ENCODE data around the gene GARIN6.
"Not testable (repeated sequence)": the region's sequence is repeated elsewhere in the genome, so short reads cannot be mapped to it uniquely, and the experiment has no call there.

GARIN6 gene

DNA sequence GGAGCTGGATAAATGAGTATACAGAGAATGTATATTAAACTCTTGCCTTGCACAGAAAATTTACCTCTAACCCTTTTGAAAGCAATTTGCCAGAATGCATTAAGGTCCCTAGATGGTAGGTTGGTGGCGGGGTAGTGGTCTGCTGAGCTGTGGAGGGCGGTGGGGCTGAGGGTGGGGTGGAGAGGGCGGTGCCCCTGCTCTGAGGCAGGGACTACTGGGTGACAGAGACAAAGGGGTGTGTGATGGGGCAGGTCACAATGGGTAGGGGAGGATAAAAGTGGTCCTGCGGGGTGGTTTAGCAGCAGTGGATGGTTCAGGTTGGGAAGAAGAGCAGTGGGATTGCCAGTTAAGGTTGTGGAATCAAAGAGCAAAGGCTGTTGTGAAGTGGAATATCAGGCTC lies at the start of gene GARIN6:
GARIN6 (plus strand) TSS at position 301 of the 400 bp plus-strand sequence. CDS start 422 bp downstream, outside the sequence.
- in situ Hi-C loops (cut with MboI; ENCODE audit: low sequenced_read_pairs) = no loop called here

DNA sequence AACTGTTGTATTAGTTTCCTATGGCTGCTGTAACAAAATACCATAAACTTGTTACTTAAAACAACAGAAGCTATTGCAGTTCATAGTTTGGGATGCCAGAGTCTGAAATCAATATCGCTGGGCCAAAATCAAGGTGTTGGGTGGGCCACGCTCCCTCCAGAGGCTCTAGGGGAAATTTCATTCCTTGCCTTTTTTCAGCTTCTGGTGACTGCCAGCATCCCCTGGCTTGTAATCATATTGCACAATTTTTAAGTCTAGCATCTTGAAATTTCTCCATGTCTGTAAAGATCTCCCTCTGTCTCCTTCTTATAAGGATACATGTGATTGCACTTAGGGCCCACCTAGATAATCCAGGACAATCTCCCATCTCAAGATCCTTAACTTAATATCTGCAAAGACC lies 48.8 kb upstream of the GARIN6 start:
- in situ Hi-C loops (cut with MboI; ENCODE audit: low sequenced_read_pairs) = no loop called here

GRCh38 chr12:99600388-99600787 lies 47.2 kb upstream of the GARIN6 start:
- in situ Hi-C loops (cut with MboI; ENCODE audit: low sequenced_read_pairs) = no loop called here

DNA sequence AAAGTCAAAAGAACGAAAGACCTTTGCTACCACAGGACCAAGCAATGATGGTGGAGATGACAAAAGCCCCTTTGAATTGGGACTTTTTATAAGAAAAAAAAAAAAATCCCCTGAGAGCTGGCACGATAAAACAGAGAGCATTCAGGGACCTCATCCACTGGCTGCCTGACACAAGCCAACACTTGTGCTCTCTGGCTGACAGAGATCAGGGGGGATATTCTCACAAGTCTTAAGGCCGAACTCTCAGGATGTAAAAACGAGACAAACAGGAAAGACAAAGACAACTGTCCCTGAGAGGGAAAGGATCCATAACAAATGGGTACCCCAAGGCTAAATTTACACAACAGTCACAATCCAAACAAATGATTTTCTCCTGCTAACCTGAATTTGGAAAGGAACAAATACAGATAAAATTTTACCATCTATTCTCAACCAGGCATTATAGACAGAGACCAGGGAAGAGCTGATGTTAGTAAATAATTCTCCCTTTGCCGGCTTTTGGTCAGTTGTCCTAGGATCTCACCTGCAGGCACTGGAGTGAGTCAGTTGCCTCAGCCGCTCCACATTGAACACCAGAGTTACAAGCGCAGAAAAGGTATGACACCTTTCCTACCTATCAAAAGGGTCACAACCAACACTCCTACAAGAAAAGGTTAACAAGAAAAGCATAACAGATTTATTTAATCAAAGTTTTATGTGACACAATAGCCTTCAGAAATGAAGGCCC lies 37.9 kb upstream of the GARIN6 start:
- in situ Hi-C loops (cut with MboI; ENCODE audit: low sequenced_read_pairs) = no loop called here

GRCh38 chr12:99611117-99611516 lies 36.4 kb upstream of the GARIN6 start:
- in situ Hi-C loops (cut with MboI; ENCODE audit: low sequenced_read_pairs) = no loop called here

DNA sequence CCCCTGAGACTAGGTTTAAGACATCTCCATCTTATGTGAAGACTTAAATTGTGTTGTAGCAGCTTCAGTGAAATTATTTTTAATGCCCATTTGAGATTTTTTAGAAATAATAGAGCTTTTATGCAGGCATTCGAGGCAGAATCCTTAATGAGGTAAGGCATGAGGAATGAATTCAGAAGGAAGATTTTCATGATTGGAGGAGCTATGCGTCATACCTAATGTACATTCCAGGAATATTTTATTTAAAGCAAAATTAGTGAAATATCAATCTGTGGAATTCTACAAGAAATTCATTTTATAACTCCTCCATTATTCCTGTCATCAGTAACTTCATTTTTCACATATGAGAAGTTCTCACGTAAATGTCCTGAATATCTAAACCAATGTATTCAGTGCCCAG lies 36.0 kb upstream of the GARIN6 start:
- in situ Hi-C loops (cut with MboI; ENCODE audit: low sequenced_read_pairs) = no loop called here

DNA sequence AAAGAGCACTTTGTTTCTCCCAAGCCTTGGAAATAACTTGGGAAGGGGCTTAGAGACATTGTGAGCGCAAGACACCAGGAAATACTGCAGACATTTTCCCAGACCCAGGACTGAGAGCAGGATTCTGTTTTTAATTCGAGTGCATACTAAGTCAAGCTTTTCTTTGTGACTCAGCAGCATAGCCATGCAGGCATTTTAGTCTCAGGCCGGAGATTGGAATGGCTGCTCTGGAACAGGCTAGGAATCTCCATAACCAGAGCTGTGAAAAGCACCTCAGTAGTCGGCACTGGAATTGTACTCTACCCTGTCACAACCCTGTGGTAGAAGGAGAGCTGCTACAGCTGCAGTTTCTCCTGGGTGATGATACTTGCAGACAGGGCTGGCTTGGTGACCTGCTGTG lies 28.9 kb upstream of the GARIN6 start:
- in situ Hi-C loops (cut with MboI; ENCODE audit: low sequenced_read_pairs) = no loop called here

DNA sequence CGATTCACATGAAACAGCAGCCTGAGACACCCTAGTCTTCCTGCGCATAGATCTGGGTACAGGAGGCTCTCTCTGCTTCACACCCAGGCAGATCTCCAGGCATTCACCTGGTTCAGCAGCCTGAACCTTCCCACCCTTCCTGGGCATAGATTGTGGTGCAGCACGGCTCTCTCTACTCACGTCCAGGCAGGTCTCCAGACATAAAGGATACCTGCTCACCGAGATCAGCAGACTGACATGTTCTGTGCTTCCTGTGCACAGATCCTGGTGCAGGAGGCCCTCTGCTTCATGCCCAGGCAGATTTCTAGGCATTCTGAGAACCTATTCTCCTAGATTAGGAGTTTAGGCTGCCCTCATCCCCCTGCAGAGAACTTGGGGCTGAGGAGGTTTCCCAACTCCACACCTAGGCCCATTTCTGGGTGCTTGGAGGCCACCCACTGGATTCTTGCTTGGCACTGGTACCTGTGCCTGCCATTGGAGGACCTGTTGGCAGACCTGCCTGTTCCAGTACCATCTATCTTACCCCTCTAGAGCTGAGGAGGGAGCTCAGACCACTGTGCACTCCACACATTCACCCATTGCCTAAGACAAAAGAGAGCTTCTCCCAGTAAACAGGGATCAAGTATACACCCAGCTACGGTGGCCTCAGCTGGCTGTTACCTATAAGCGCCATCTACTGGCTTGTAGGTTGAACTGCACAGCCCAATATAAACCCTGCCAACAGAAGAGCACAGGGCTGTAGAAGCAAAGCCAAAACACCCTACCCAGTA lies 28.0 kb upstream of the GARIN6 start:
- in situ Hi-C loops (cut with MboI; ENCODE audit: low sequenced_read_pairs) = no loop called here

DNA sequence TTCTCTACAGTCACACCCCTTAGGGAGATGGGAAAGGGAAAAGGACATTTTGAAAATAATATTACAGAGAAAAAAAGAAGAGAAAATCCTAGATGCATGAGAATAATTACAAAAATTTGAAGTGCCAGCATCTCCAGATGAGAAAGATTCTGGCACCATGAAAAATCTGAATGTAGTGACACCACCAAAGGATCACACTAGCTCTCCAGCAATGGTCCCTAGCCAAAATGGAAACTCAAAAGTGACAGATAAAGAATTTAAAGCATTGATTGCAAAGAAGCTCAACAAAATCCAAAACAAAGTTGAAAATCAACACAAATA lies 27.4 kb upstream of the GARIN6 start:
- in situ Hi-C loops (cut with MboI; ENCODE audit: low sequenced_read_pairs) = no loop called here

DNA sequence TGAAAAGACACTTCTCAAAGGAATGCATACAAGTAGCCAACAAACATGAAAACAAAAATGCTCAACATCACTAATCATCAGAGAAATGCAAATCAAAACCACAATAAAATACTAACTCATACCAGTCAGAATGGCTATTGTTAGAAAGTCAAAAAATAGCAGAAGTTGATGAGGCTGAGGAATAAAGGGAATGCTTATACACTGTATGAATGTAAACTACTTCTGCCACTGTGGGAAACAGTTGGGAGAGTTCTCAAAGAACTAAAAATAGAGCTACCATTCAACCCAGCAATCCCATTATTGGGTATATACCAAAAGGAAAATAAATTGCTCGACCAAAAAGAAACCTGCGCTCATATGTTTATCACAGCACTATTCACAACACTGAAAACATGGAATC lies 23.0 kb upstream of the GARIN6 start:
- in situ Hi-C loops (cut with MboI; ENCODE audit: low sequenced_read_pairs) = not testable (repeated sequence)

- in situ Hi-C loops (cut with MboI; ENCODE audit: low sequenced_read_pairs) = no loop called here
Measured at GRCh38 chr12:99627459-99627858, 20.1 kb upstream of the GARIN6 start.

GRCh38 chr12:99644629-99645028 lies 2.9 kb upstream of the GARIN6 start:
- in situ Hi-C loops (cut with MboI; ENCODE audit: low sequenced_read_pairs) = no loop called here

GRCh38 chr12:99648183-99648582 lies 630 bp downstream of the GARIN6 start:
- in situ Hi-C loops (cut with MboI; ENCODE audit: low sequenced_read_pairs) = no loop called here

DNA sequence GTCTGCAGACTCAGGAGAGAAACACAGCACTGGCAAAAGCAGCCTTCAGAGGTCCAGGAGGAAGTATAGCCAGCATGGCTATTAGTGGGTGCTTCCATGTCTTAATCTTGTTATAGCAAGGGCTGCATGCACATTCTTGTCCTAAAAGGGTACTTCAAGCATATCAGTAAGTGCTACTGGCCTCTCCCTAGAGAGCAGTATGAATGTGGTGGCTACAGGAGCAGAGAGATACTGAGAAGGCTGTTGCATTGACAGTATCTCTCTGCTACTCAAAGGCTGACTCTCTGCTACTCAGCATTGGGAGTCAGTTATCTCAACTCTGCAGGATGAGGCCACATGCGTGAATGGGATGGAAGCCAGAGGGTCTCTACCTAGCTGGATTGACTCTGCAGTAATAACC lies 2.0 kb downstream of the GARIN6 start:
- in situ Hi-C loops (cut with MboI; ENCODE audit: low sequenced_read_pairs) = no loop called here

- in situ Hi-C loops (cut with MboI; ENCODE audit: low sequenced_read_pairs) = no loop called here
Measured at GRCh38 chr12:99658671-99659349, 11.3 kb downstream of the GARIN6 start.

DNA sequence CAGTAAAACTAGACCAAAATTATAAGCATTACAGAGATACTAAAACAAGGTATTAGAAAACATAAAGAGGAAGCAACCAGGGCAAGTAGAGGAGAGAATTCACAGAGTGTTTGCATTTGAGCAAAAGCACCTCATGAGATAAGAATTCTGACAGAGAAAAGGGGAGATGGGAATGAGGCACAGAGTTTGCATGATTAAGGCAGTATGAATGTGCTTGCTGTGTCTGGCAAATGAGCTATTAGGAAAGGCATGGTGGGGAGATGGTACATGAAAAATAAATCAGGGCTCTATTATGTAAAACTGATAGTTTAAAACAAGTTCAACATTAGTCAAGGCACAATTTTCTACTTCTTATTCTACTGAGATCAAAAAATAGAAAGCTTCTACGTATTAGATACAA lies 23.1 kb downstream of the GARIN6 start:
- in situ Hi-C loops (cut with MboI; ENCODE audit: low sequenced_read_pairs) = no loop called here

DNA sequence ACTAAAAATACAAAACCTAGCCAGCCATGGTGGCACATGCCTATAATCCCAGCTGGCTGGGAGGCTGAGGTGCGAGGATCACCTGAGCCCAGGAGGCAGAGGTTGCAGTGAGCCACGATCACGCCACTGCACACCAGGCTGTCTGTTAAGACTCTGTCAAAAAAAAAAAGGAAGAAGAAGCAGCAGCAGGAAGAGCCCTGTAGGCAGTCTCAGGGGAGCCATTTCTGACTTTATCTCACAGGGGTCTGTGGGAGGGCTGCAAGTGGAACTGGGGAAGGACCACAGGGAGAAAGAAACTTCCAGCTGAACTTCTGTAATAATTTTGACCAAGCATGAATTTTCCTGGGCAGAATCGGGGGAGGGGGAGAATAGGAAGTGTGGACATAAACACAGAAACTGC lies 32.7 kb downstream of the GARIN6 start:
- in situ Hi-C loops (cut with MboI; ENCODE audit: low sequenced_read_pairs) = no loop called here

- in situ Hi-C loops (cut with MboI; ENCODE audit: low sequenced_read_pairs) = no loop called here
Measured at GRCh38 chr12:99686142-99686541, 38.6 kb downstream of the GARIN6 start.

DNA sequence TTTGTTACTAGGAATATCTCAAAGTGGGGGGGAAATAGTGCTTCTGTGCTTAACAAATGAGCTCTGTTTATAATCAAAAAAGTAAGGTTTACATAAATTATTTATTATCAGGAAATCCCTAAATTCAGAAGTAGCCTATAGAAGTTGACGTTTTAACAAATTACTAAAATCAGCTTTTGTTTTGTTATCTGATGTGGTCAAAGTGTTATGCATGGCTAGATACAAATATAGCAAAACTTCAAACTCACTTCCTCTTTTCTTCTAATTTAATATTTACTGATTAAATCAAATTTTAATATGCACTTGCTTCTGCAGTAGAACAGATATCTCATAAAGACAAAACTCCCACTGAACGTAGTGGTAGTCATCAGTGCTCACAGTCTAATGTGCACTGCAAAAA lies 47.5 kb downstream of the GARIN6 start:
- in situ Hi-C loops (cut with MboI; ENCODE audit: low sequenced_read_pairs) = no loop called here

Measured in HL-60/S4 (cell line).